DMS114 treated with DMSO at 0.1 percent for 48 hours (cell line): ENCODE results near the gene ANXA10.
"Not testable (repeated sequence)": the region's sequence is repeated elsewhere in the genome, so short reads cannot be mapped to it uniquely, and the experiment has no call there.

Experiments used
- DNase-seq: peaks from one replicate; lab custom pipeline; 2025; ENCODE audit not compliant: unreplicated experiment; lab: John Stamatoyannopoulos, UW

ANXA10 gene

GRCh38 chr4:168118116-168118655 is 25.8 kb downstream of the ANXA10 start:
- no peak for DNase-seq

- DNase-seq, result no peak
Measured at GRCh38 chr4:168119100-168119499, 26.8 kb downstream of the ANXA10 start.

DNA sequence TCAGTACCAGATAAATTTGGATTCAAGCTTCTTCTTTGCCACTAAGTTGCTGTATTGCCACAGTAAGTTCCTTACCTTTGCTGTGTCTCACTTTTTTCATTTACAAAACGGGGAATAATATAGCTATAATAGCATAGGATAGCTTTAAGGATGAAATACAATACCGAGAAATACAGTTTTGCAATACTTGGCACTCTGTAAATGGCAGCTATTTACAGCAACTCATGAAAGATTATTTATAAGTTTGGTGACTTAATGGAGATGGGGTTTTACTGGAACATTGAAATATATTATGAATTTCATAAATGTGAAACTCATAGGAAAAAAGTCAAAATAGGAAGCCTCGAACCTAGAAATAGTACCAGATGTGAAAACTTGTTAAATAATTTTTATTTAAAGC is 27.6 kb downstream of the ANXA10 start:
- DNase-seq, result no peak

DNA sequence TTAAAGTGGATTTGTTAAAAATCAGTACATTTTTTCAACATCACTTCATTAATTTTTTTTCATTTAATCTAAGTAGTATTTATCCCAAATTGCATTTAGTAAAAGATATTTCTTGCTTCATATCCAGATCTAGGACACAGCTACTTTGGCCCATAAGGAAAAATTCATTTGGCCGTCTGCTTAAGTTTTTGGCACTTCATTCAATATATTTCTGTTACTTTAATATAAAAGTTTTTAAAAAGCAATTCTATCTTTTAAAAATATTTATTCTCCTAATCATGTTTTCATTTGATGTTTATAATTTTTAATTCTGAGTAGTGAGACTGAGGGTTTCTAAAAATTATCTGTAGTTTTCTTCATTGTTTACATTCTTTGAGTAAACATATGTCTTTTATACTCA is 28.5 kb downstream of the ANXA10 start:
- DNase-seq, result no peak

GRCh38 chr4:168124008-168124641 is 31.8 kb downstream of the ANXA10 start:
- no peak for DNase-seq

DNA sequence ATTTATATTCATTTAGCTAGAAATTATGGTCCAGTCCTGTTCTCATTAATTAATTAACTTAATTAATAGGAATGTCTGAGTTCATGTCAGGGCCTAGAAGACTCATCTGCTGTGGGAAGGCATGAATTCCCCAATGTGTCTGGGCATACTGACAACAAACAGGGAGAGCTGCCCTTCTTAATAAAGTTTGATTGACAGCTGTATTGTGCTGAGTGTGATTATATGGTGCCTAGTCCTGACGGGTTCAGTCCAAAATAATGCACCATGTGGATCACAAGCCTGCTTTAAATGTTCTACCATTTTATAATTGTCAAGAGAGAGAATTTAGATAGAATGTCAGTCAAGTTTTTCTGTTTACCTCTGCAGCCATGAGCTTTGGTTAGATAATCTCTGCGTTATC is 34.6 kb downstream of the ANXA10 start:
- no peak for DNase-seq

DNA sequence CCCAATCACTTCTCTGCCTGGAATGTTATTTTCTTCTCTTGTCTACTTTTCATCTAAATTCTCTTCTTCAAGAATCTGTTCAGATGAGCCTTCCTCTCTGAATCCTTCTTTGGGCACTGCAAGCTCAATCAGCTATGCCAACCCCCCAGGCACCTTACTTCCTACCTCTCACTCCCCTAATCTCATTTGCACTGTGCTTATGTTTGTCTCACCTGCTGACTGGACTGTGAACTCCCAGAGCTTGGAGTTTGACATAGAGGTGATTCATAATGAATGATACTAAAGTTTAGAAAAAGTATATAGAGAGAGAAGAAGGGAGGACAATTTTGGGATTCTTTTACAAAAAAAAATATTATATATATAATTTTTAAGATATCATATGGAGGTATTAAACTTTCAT is 36.3 kb downstream of the ANXA10 start:
- DNase-seq, result no peak

- DNase-seq, result no peak
Measured at GRCh38 chr4:168129046-168129772, 36.9 kb downstream of the ANXA10 start.

DNA sequence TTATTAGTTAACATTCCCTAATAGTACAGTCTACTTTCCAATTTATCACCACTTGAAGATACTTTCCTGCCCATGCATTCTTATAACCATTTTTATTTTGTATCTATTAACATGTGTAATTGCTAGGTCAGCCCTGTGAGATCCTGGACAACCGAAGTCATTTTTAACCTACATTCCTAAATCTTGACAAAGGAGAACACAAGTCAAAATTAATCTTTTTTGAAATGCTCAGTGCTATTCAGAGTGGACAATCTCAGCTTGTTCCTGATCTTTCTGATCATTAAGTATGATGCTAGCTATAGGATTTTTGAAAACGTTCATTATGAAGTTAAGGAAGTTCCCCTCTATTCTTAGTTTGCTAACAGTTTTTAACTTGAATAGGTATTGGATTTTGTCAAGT is 37.5 kb downstream of the ANXA10 start:
- DNase-seq, result no peak

GRCh38 chr4:168131196-168131595 is 38.9 kb downstream of the ANXA10 start:
- DNase-seq, result no peak

GRCh38 chr4:168134651-168135050 is 42.3 kb downstream of the ANXA10 start:
- DNase-seq, result no peak

- DNase-seq, result not testable (repeated sequence)
Measured at GRCh38 chr4:168135860-168136259, 43.5 kb downstream of the ANXA10 start.

DNA sequence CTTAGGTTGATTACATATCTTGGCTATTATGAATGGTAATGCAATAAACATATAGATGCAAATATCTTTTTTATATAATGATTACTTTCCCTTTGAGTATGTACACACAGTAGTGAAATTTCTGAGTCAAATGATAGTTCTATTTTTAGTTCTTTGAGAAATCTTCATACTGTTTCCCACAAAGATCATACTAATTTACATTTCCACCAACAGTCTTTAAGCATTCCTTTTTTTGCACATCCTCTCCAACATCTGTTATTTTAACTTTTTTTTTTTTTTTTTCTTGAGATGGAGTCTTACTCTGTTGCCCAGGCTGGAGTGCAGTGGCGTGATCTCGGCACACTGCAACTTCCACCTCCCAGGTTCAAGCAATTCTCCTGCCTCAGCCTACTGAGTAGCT is 45.4 kb downstream of the ANXA10 start:
- DNase-seq, result not testable (repeated sequence)

DNA sequence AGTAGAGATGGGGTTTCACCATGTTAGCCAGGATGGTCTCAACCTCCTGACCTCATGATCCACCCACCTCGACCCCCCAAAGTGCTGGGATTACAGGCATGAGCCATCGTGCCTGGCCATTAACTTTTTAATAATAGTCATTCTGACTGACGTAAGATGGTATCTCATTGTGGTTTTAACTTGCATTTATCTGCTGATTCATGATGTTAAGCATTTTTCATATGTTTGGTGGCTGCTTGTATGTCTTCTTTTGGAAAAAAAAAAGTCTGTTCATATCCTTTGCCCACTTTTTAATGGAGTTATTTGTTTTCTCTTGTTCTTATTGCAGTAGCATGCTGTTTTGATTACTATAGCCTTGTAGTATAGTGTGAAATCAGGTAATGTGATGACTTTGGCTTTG is 45.8 kb downstream of the ANXA10 start:
- DNase-seq, result no peak

GRCh38 chr4:168139336-168139735 is 47.0 kb downstream of the ANXA10 start:
- no peak for DNase-seq

DNA sequence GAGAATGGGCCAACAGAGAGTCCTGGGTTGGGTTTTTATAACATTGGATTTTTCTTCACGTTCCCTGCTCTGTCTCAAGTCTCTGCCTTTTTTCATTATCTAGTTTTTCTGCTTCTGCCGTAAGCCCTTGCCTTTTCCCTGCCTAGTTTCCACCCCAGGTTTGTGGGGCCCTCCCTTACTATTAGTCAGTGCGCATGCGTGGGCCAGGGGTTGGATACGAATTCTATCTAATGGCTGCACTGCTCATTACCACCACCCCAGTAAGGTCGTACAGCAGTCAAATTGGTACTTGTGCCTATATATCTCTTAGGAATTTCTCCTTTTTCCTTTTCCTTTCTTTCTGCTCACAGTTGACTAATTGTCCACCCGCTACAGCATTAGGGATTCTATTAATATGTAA is 49.4 kb downstream of the ANXA10 start:
- no peak for DNase-seq

DNA sequence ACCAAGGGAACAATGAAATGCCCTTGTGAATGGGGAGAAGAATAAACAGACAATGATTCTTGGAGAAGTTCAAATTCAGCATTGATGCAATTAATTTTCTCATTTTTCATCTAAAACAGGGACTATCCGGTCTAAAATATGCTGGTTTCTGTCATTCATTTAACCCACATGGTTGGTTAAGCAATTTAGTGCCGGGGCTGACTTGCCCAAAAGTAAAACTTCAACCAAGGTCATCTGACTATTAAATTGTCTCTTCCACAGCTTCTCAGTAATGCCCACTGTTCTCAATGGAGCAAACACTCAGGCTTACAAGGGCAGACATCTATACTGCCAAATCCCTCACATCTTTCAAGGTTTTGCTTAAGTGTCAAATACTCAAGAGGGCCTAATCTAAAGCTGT is 51.3 kb downstream of the ANXA10 start:
- DNase-seq, result no peak

GRCh38 chr4:168150420-168151050 is 58.2 kb downstream of the ANXA10 start:
- no peak for DNase-seq

DNA sequence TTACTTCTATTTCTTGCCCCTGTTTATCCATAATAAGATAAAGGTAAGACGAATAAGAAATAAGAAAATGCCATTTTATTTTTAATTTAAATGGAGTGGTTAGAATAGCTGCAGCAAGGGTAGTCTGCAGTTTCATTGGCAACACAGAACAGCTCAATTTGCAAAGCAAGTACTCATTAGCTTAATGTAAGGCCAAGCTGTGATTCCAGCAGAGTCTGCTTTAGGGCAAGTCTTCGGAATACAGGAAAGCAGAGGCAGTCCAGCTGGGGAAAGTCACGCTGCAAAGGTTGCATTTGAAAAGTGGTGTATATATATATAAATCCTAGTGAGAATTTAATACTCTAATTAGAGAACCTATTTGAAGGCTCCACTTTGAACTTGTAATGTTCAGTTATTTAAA is 59.0 kb downstream of the ANXA10 start:
- no peak for DNase-seq

DNA sequence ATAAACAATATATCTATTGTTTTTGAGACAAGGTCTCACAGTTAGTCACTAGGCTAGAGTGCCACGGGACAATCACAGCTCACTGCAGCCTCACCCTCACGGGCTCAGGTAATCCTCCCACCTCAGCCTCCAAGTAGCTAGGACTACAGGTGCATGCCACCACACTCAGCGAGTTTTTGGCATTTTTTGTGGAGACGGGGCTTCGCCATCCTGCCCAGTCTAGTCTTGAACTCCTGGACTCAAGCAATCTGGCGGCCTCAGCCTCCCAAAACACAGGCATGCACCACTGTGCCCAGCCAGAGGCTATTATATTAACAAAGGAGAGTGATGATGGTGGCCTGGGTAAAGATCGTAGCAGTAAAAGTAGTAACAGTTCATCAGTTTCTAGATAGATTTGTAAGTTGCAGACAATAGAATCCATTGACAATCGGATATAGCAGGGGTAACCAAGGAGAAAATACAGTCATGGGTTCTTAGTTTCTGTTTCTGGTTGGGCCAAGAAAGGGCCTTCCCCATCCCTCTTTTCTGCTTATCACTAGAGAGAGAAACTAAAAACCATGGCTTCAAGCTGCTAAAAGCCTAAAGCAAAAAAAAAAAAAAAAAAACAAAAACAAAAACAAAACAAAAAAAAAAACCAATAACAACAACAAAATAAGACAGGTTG is 60.6 kb downstream of the ANXA10 start:
- DNase-seq, result no peak

- peak; percentile 46 for DNase-seq
Measured at GRCh38 chr4:168153596-168154440, 61.5 kb downstream of the ANXA10 start.
